IMR-90 (cell line): Measurements from ENCODE around the gene SLC26A11.

Experiments used
- BHLHE40 ChIP-seq: fragments of 150-350 bp; IDR thresholded peaks from 2 replicates; pipeline ENCODE4 v1.6.1; 2016; ENCODE audit warnings: mild to moderate bottlenecking, low read depth, low read length
- CTCF ChIP-seq: conservative IDR thresholded peaks from 2 replicates; pipeline ENCODE4 v1.5.1; 2012; ENCODE audit warnings: mild to moderate bottlenecking, low read depth, low read length, improper control_type of control experiment
- POLR2A ChIP-seq: IDR thresholded peaks from 2 replicates; pipeline ENCODE4 v1.6.1; 2012; ENCODE audit warnings: mild to moderate bottlenecking, low read depth, low read length

GRCh38 chr17:80173916-80174315 lies 46.3 kb upstream of the SLC26A11 start:
- TF ChIP-seq CTCF, result no peak
- no peak for TF ChIP-seq POLR2A
- no peak for TF ChIP-seq BHLHE40
